Stimulated activated CD4-positive, alpha-beta T cell treated with anti-CD3 and anti-CD28 coated beads, Interleukin-4, amount 100 ng/mL, for 1 hour (primary cell): ENCODE data around the gene AADAC.
"Not testable (repeated sequence)": the region's sequence is repeated elsewhere in the genome, so short reads cannot be mapped to it uniquely, and the experiment has no call there.

ENCODE experiments used
- DNase-seq: peaks from one replicate; pipeline ENCODE4 v3.0.0-alpha.2; 2020

Gene AADAC

DNA sequence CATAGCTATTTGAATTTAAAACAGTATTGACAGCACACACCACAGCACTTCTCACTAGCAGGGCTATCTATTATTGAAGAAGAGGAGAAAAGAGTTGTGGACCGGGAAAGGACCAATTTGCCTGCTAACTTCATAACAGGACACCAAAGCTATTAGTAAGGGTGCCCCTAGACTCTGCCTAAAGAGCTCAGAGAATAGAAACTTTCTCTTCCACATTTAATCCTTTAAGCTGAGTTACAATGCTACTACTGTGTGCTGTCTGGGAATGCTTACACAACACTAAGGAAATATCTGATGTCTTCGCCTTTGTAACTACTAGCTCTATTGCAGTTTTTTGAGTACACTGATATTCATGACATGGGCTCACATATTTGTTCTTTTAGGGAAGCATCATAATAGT, 13.5 kb upstream of the AADAC start:
- no peak for DNase-seq

DNA sequence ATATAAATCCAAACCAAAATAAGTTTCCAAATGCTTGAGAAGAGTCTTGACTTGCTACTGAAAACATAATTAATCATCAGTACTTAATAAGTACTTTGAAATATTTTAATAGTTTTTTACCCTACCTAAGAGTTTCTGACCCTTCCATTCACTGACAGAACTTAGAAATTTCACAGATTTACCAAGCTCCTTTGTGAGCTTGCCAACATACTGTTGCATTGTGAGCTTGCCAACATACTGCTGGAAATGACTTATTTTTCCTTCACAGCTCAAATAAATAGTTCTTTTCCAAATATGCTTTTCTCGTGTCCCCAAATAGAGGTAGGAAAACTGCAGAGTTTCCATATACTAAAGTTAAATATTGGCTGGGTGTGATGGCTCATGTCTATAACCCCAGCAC, 9.6 kb upstream of the AADAC start:
- DNase-seq: no peak

DNA sequence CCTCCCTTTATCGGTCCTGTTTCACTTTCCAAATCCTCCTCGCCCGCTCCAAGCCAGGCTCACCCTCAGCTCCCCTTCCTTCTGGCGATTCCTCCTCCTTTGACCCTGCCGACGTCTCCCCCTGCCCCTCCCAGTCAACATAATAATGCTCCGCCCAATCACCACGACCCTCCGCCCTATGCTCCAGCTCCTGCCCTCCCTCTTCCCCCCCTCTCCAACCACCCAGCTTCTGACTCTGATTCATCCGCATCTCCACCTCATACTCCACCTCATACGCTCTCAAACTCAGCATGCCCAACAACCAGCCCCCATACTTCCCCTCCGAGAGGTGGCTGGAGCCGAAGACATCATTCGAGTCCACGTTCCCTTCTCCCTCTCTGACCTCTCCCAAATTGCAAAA, 7.1 kb upstream of the AADAC start:
- no peak for DNase-seq

DNA sequence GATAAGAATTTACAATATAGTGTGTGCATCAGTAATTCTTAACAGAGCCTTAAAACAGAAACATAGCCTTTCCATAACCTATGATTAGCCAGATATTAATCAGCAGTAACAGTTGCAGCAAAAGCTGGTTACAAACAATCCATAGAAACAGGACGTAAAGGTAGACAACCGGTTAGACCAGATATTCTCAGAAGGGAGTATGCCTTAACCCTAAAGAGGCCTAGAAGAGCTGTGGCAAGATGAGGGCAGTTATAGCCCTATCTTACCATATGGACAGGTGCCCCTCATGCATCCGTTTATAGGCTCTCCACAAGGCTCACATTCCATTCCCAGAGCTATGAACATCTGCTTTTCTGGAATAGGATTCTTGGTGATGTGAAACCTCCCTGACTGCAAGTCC, 5.0 kb upstream of the AADAC start:
- not testable (repeated sequence) for DNase-seq

DNA sequence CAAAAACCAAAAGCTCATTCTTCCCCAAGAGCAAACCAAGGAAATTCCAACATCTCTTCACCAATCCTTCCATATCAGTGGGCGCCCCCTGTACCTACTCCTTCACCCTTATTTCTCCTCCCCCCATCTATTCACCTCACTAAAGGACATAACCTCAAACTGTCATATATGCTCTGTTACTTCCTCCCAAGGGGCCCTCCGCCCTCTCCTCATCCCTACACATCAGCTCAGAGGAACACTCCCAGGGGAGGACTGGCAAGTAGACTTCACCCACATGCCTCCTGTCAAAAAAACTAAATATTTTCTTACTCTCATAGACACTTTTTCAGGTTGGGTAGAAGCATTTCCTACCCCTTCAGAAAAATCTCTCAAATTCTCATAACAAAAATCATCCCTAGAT, 2.4 kb upstream of the AADAC start:
- no peak for DNase-seq

DNA sequence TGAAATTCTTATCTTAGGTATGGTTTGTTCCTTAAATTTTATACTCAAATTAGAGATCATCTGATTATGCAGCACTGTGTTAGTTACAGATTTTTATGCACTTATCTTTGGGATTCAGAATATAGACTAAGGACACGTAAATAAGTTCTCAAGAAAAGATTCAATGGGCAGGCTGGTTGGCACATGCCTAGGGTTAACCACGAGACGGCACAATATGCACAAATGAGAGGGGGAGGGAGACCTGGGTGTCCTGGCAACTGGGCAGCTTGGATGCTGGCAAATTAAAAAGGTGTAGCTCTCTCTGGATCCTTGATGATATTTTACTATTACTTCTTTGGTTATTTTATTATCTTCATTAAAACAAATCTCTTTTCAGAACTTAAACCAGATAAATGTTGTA, 672 bp downstream of the AADAC start:
- no peak for DNase-seq

DNA sequence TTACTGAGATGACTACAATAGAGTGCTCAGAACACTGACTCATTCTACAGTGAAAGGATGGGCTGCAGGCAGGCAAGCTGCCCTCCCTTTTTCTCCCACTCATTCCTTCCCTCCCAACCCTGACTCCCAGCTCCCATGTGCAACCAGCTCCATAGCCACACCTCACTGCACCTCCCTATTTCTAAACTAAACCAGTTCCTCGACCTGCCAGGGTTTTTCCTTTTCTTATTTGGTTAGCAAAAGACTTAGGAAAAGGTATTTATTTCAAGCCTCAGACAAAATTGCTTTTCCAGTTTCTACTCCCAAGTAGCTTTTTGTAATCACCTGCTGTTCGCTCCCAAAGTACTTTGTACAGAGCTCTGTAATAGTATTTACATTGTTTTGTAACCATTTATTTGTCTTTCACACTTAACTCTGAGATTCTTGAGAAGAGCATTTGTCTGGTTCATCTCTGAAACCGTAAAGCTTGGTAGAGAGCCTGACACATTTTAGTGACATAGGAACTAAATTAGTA, 2.2 kb downstream of the AADAC start:
- no peak for DNase-seq

DNA sequence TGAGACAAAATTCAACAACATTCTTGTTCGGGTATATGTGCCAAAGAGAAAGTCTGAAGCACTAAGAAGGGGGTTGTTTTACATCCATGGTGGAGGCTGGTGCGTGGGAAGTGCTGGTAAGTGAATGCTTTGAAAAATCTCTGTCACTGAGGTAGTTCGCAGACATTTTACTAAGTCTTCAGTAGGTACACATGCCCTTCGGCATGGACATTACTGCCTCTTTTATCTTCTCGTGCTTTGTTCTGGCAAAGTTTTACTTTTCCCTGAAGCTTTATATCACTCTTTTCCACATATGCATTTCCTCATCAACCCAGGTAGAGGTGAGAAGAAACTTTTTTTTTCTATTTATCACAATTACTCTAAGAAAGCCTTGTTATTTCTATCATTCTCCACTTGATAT, 3.6 kb downstream of the AADAC start:
- DNase-seq: no peak

DNA sequence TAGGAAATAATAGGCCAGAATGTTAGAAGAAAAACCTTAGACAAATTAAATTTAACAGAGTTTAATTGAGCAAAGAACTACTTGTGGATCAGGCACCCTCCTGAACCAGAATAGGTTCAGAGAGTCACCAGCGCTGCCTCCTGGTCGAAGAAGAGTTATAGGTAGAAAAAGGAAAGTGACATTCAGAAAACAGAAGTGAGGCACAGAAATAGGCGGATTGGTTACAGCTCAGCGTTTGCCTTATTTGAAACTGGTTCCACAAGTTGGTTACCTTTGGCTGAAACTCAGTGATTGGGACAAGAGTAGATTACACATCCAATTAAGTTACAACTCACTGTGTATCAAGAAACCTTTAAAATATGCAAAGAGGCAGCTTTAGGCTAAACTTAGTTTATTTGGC, 4.4 kb downstream of the AADAC start:
- DNase-seq: no peak

DNA sequence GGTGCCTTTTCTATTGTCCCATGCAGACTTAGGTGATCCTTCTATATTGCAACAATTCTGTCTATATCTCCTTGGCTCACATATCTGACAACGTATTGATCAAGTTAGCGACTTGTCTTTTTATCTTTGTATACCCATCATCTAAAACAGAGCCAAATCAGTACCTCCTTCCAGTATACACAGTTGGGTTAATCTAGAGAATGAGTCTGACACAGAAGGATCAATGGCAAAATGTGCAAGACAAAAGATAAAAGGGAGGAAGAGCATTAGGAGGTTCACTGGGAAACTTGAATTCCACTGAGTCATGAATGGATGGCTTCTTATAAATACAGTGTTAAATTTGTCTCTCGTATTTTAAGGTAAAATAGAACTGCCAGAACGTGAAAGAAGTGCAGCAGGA, 6.0 kb downstream of the AADAC start:
- DNase-seq: no peak

DNA sequence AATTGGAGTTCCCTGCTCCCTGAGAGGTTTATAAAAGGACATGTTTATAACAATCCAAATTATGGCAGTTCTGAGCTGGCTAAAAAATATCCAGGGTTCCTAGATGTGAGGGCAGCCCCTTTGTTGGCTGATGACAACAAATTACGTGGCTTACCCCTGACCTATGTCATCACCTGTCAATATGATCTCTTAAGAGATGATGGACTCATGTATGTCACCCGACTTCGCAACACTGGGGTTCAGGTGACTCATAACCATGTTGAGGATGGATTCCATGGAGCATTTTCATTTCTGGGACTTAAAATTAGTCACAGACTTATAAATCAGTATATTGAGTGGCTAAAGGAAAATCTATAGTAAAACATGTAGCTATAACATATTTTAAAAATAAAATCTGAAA, 13.9 kb downstream of the AADAC start:
- no peak for DNase-seq

DNA sequence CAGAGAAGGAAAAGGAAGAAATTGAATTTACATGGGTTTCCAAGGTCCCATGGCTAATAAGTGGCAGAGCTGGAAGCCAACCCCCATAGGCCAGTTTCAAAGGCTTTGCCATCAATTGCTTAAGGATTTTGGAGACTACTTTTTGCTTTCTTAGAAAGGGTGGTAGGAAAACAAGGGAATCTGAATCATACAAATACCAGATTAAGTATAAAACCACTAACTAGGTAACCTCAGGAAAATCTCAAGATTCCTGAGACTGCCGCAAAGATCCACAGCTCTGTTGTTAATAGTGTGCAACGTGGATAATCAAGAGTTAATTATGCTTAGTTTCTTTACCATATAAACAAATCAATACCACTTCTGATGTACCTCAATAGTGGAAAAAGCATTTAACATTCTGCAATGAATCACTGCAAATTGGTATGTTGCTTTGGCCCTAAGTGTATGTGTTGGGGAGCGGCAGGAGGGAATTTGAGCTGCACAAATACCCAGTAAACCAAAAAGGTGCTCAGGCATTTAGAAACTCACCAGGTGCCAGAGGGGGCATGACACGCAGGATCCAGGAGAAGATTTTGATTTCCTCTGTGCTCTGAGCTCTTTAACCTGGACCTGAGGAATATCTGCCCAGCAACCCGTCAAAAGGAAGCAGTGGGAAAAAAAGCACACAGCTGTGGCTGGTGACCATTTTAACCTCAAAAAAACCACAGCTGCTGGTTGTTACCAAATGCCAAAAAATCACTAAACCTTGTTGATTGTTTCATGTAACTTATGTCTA, 22.0 kb downstream of the AADAC start:
- DNase-seq: no peak

DNA sequence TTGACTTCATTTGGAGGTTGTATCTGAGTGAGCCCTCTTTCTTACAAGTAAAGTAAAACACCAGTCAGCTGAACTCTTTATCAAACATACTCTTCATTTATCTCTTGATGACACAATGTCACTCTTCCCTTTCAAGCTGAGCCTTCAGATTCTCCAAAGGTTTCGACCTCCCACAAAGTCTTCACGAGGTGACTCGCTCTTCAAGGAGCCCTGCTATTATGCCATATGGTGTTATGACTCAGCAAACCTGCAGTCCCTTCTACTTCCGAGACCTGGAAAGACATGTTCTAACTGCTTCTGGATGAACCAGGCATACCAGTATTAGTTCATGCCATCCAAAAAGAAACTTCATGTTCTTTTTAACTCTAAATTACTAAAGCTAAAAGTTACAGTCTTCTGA, 23.1 kb downstream of the AADAC start:
- DNase-seq: no peak

DNA sequence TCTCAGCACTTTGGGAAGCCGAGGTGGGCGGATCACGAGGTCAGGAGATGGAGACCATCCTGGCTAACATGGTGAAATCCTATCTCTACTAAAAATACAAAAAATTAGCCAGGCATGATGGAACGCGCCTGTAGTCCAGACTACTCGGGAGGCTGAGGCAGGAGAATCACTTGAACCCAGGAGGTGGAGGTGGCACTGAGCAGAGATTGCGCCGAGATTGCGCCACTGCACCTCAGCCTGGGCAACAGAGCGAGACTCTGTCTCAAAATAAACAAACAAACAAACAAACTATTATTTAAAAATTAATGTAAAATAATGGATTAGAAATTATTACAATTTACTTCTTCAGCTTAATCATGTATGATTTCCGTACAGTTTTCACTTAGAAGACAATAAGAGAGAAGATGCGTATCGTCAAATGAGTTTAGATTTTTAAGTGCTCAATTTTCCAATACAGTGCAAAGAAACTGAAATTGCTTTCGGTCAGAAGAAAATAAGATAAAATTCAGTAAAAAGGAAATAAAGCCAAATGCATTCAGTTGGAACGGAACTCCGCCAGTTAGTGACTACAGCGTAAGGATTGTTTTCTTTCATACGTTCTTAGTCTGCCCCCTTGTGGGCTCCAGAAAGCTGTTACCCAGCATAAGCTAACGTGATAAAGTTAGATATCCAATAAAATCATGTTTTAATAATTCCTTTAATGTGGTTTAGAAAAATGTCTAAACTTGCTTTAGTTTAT, 24.8 kb downstream of the AADAC start:
- DNase-seq: no peak

DNA sequence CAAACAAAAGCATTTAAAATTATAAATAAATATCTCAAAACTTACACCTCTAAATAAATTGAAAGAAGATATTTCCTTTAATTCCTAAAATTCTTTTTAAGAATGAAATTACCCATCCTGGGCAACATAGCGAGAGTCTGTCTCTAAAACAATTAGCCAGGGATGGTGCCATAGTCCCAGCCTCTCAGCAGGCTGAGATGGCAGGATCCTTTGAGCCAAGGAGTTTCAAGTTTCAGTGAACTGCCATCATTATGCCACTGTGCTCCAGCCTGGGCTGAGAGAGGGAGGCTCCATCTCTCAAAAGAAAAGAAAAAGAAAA, 25.4 kb downstream of the AADAC start:
- no peak for DNase-seq

DNA sequence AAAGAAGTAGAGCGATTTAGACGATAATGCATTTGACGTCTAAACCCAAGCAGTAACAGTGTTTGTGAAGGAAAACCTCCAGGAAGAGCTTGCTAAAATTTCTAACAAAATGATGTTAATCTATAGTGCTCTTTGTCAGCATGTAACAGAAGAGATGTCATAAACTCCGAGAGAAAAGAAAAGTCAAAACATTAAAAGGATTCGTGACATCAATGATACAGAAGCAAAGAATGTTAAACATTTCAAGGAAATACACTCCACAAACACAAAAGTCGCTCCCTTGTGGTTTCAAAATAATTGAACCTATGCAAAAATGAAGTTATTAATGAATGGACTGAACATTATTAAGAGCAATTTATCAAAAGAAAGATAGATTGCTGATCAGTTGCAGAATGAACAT, 27.9 kb downstream of the AADAC start:
- DNase-seq: no peak

DNA sequence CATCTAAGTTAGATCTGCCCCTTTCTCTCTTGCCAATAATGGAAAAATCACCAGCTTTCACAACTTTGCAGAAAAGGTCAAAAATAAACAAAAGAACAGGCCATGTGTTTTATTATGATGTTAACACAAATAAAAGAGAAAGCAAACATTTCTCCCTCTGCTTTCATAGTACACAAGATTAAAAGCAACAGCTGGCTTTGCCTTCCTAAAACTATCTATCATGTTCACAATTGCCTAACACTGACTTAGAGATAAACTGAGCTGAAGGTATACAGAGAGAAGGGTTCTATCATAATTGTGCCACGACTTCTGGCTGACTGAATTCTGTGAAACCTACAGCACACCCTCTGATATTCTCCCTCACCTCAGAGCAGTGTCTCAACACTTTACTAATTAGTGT, 29.4 kb downstream of the AADAC start:
- DNase-seq: no peak

DNA sequence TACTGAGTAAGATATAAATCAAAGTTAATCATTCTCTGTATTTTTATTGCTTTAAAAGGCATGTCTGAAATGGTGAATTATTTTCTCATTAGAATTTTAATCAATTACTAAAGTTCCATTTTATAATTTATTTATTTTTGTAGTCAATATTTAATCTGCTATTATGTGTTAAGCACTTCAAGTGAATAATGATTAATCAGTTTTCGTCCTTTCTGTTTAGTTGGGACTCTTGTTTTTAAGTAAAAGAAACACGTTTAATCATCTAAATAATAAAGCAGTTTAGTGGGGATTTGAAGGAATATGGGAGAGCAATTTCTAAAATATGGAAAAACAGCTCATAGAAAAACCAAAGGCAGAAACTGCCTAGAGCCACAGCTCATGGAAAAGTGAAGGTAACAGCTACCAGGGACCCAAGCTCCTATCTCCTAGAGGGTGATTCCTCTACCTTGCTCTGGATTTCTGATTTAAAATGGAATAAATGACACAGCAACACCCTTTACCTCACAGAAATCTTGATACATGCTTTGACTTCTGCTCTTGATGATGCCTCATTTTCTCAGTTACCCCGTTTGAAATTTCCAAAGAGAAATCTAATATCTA, 31.5 kb downstream of the AADAC start:
- no peak for DNase-seq

DNA sequence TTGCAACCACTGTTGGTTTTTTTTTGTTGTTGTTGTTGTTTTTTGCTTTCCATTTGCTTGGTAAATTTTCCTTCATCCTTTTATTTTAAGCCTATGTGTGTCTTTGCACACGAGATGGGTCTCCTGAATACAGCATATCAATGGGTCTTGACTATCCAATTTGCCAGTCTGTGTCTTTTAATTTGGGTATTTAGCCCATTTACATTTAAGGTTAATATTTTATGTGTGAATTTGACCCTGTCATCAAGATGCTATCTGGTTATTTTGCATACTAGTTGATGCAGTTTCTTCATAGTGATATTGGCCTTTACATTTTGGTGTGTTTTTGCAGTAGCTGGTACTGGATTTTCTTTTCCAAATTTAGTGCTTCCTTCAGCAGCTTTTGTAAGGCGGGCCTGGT, 36.1 kb downstream of the AADAC start:
- not testable (repeated sequence) for DNase-seq

DNA sequence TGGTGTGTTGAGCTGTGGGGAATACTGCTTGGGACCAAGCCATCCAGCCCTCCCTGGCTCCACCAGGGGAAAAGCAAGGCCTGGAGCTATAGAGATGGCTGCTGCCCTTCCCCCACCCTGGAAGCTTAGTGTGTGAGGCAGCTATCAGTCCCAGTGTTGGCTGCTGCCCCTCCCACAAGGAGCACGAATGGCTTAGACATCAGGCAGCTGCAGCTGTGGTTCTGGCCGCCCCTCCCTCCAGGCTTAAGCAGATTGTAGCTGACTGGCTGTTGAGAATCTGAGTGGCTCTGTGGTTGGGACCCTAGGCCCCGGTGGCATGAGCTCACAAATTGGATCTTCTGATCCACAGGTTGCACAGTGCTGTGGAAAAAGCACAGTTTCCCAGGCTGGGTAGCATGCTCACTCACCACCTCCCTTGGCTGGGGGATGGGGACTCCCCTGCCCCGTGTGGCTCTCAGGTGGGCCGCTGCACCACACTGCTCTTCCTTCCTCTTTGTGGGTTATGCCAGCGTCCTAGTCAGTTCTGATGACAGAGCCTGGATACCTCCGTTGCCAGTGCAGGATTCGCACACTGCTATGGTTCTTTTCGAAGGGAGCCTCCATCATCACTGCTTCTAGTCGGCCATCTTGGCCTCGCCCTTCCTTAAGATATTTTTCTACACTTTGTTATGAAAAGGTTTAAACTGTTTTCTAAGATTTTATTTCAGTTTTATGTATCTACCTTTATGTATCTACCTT, 38.3 kb downstream of the AADAC start:
- no peak for DNase-seq

DNA sequence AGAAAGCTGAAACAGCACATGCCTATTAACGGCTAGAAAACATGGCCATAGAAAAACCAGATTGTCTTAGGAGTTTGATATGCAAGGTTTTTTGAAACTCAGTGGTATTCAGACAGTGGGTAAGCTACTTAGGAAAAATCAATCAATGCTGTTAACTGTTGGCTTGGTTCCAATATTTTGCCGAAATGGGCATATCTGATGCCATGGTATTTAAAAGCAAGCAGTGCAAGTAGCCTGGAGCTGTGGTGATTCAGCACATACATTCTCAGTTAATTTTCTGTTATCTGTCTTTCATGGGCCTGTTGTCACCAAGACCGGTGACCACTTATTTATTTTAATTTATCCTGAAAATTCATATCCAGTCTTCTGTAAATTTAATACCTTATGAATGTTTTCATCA, 42.2 kb downstream of the AADAC start:
- DNase-seq: no peak

DNA sequence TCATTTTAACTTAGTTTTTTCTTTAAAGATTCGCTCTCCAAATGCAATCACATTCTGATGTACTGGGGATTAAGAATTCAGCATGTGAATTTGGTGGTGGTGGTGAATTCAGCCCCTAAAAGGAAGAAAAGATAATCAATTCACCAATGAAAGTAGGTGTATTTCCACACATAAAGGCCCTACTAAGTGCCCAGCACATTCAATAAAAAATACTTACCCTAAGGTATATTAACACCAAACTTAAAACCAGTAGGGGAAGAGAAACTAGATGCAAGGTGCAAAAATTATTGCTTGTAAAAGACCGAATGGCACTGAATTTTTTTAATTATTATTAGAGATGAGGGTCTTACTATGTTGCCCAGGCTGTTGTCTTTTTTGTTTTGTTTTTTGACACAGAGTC, 42.7 kb downstream of the AADAC start:
- no peak for DNase-seq

DNA sequence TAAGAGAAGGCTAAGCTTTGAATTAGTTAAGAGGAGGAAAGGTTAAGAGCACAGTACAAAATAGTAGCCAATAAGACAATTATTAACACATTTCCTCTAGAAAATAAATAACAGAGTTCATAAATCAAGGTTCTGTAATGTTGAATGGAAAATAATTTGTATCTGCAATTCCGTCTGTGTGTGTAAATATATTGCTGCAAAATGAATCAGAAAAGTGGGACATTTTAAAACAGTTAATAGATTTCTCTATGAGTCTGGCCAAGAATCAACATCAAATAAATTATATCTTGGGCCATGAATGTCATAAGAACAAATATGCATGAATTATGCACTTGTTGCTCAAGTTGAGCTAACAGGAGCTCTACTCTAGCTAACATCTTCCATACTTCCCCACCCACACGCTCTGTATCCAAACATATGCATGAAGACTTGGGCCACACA, 45.3 kb downstream of the AADAC start:
- no peak for DNase-seq

DNA sequence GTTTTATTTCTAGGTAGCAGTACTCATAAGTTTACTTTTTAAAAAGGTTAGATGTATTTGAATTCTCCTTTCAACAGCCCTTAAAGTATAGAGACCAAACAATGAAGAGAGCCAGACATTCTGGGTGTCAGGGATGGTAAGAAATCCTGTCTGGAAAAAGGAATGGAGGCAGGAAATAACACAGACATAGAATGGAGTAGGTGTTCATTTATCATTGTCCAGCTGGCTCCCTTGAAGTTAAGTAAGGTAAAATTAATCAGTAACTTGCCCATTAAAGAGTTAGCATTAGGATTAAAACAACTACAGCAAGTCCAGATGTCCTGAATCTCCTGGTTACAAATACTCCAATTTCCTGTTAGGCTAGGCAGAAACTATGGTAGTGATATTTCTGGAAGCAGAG, 46.0 kb downstream of the AADAC start:
- no peak for DNase-seq
